Endothelial cell of umbilical vein (primary cell): ENCODE measurements around the gene C16orf74.

ENCODE experiments used
- CTCF ChIP-seq, 2 donors: IDR thresholded peaks; 1 replicate in 1 of 2; 2 replicates in 1 of 2; pipeline ENCODE4 v1.5.1; 2011; ENCODE audit warnings: low read length in 2 of 2, mild to moderate bottlenecking in 2 of 2, moderate library complexity in 2 of 2, control low read depth in 1 of 2, inconsistent platforms in 1 of 2, low read depth in 1 of 2; ENCODE audit not compliant: insufficient read depth in 1 of 2; ENCODE audit errors: extremely low read depth in 1 of 2
- FOS ChIP-seq: IDR thresholded peaks from 2 replicates; pipeline ENCODE4 v1.6.1; 2011; ENCODE audit warnings: mild to moderate bottlenecking, low read length, moderate library complexity, borderline replicate concordance; ENCODE audit not compliant: insufficient read depth
- JUN ChIP-seq: IDR thresholded peaks from 2 replicates; pipeline ENCODE4 v1.6.1; 2011; ENCODE audit warnings: borderline replicate concordance, low read depth; ENCODE audit not compliant: insufficient read length, insufficient read depth
- POLR2A ChIP-seq: IDR thresholded peaks from 2 replicates; pipeline ENCODE4 v1.6.1; 2012; ENCODE audit warnings: low read depth, mild to moderate bottlenecking, control low read depth, low read length

GRCh38 chr16:85762970-85763369, 12.1 kb upstream of the C16orf74 start:
- no peak for TF ChIP-seq POLR2A
- TF ChIP-seq FOS = no peak
- no peak for TF ChIP-seq CTCF (IDR thresholded peaks at IDR 0.05; ENCODE audit: extremely low read depth in 1 of 2, insufficient read depth in 1 of 2, low read depth in 1 of 2, low read length in 2 of 2)
- TF ChIP-seq JUN = no peak
